ENCODE data around the gene BMS1. TPM values are rescaled to one million over a fixed set of nuclear protein-coding genes. Genes with fewer than 3 reads are reported as not detected.

BMS1 gene
- total and polyA plus RNA-seq, 10 of the 15 experiments (the other 5 are each of a cell fraction or from before 2014, with no cell fraction given), result 7.6 to 33.6 (median 21.0) TPM

- ChIA-PET POLR2A (no interaction called here), CTCF (no interaction called here), RAD21 (ENCODE audit: unreplicated experiment) (no interaction called here), SMC1A (ENCODE audit: uncharacterized antibody, unreplicated experiment) (no interaction called here)
- Histone ChIP-seq H3K4me3 (no peak overlapping the region), H3K27ac (ENCODE audit: control insufficient read depth, insufficient read depth) (no peak overlapping the region), H2AFZ (ENCODE audit: control insufficient read depth, low read depth, low read length) (no peak overlapping the region), H3K9me3 (replicated peaks; ENCODE audit: control insufficient read depth, insufficient read depth, low read length) (no peaks in the 10 kb centered on the region), H3K4me2 (ENCODE audit: control insufficient read depth, insufficient read depth) (no peak overlapping the region), H3K36me3 (ENCODE audit: control insufficient read depth in 2 of 2, insufficient read depth in 2 of 2, low read length in 1 of 2) (no peaks in the 10 kb centered on the region), H3K4me1 (ENCODE audit: control insufficient read depth, insufficient read depth, low read length) (no peaks in the 10 kb centered on the region), H3K27me3 (replicated peaks in 1 of 2; ENCODE audit: control insufficient read depth in 2 of 2, insufficient read depth in 2 of 2, low read length in 1 of 2) (no peaks in the 10 kb centered on the region; a peak in 1 of 4 replicates), H4K20me1 (ENCODE audit: control insufficient read depth, insufficient read depth) (no peaks in the 10 kb centered on the region), H3K9ac (ENCODE audit: control insufficient read depth, insufficient read depth, low read length) (no peak overlapping the region), H3K79me2 (ENCODE audit: control insufficient read depth, insufficient read depth, low read length) (no peaks in the 10 kb centered on the region)
- intact Hi-C loops (cut with micrococcal nuclease; ENCODE audit: unreplicated experiment), result no loop called here
- FAIRE-seq, result no peak
- no peak for DNase-seq (ENCODE audit: low read depth, low spot score)
- no TSS peak for BruUV-seq (replicated peaks)
- 61% methylated on average over 6 of the region's 6 CpGs for WGBS (ENCODE audit: insufficient coverage, insufficient replicate concordance, low lambda C conversion rate, missing lambda C conversion rate)
- no peak for ATAC-seq
- in situ Hi-C loops (cut with MboI), result no loop called here
- TF ChIP-seq SREBF1 (IDR thresholded peaks at IDR 0.05; ENCODE audit: low read length) (no peak), MEF2A (IDR thresholded peaks at IDR 0.05; ENCODE audit: insufficient read depth, low read depth, low read length) (no peak), HSF1 (IDR thresholded peaks at IDR 0.05; ENCODE audit: low read depth, low read length) (no peak), ZZZ3 (IDR thresholded peaks at IDR 0.05; ENCODE audit: control insufficient read depth, insufficient read length, low read depth) (no peak), WRNIP1 (IDR thresholded peaks at IDR 0.05; ENCODE audit: borderline replicate concordance, low read depth, low read length) (no peak), CREB1 (IDR thresholded peaks at IDR 0.05; ENCODE audit: low read depth) (no peak), SMARCA5 (IDR thresholded peaks at IDR 0.05) (no peak), ZNF622 (IDR thresholded peaks at IDR 0.05) (no peak), IRF3 (IDR thresholded peaks at IDR 0.05) (no peak), MYC (IDR thresholded peaks at IDR 0.05; ENCODE audit: insufficient read depth, insufficient read length, insufficient replicate concordance, low read length, severe bottlenecking) (no peak), STAT3 (IDR thresholded peaks at IDR 0.05; ENCODE audit: low read depth, low read length) (no peak), NR2F1 (conservative IDR thresholded peaks at IDR 0.05) (no peak), TCF3 (IDR thresholded peaks at IDR 0.05; ENCODE audit: borderline replicate concordance, insufficient read depth, low read depth, low read length) (no peak), E2F4 (IDR thresholded peaks at IDR 0.05; ENCODE audit: low read depth, low read length) (no peak), STAT1 (conservative IDR thresholded peaks at IDR 0.05) (no peak), REST (IDR thresholded peaks at IDR 0.05; ENCODE audit: low read depth, low read length) (no peak), NR2C2 (IDR thresholded peaks at IDR 0.05; ENCODE audit: borderline replicate concordance, control insufficient read depth, insufficient read length, low read depth) (no peak)
These were observed 89.2 kb downstream of the BMS1 start for GRCh38 chr10:42871823-42872222.
